AG09319 (cell line): ENCODE measurements around the gene FGF22.

ENCODE experiments used
- DNase-seq: peaks from one replicate; pipeline ENCODE4 v3.0.0-alpha.2; 2010; ENCODE audit warnings: low read depth; ENCODE audit errors: extremely low read depth
- TF ChIP-seq, protein P1 (sequence below): IDR thresholded peaks from 2 replicates; pipeline ENCODE4 v1.5.1; 2011; ENCODE audit warnings: low read depth, mild to moderate bottlenecking, inconsistent platforms, low read length, moderate library complexity

Gene FGF22

GRCh38 chr19:639253-640160 lies at the start of gene FGF22:
FGF22 (plus strand) TSS chr19:639879; CDS start chr19:639926, 47 bp downstream.
- peak; percentile 46 for DNase-seq
- TF ChIP-seq, protein P1, sequence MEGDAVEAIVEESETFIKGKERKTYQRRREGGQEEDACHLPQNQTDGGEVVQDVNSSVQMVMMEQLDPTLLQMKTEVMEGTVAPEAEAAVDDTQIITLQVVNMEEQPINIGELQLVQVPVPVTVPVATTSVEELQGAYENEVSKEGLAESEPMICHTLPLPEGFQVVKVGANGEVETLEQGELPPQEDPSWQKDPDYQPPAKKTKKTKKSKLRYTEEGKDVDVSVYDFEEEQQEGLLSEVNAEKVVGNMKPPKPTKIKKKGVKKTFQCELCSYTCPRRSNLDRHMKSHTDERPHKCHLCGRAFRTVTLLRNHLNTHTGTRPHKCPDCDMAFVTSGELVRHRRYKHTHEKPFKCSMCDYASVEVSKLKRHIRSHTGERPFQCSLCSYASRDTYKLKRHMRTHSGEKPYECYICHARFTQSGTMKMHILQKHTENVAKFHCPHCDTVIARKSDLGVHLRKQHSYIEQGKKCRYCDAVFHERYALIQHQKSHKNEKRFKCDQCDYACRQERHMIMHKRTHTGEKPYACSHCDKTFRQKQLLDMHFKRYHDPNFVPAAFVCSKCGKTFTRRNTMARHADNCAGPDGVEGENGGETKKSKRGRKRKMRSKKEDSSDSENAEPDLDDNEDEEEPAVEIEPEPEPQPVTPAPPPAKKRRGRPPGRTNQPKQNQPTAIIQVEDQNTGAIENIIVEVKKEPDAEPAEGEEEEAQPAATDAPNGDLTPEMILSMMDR = no peak

DNA sequence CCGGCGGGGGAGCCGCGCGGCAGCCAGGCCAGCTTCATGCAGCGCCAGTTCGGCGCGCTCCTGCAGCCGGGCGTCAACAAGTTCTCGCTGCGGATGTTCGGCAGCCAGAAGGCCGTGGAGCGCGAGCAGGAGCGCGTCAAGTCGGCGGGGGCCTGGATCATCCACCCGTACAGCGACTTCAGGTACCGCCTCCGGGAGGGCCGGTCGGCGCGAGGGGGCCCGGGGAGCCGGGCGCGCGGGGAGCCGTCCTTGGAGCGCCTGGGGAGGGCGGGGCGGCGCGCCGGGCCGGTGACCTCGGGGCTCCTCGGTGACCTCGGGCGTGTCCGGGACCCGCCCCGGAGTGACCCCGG lies 49.3 kb upstream of the FGF22 start:
- TF ChIP-seq, protein P1 = no peak
- DNase-seq = no peak

DNA sequence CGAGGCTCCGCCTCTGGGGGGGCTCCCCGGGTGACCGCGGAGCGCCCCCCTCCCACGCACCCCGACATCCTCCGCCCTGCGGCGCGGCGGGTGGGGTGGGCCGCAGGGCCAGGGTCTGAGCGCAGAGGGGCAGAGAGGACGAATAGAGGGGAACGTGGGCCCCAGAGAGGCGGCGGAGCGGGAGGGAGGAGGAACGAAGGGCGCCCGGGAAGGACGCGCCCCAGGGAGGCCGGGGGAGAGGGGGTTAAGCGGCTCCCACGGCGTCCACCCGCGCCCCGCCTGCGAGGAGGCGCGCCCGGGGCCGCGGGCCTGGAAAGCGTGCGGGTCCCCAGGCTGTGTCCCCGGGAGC lies 49.0 kb upstream of the FGF22 start:
- DNase-seq = no peak
- TF ChIP-seq, protein P1 = no peak

DNA sequence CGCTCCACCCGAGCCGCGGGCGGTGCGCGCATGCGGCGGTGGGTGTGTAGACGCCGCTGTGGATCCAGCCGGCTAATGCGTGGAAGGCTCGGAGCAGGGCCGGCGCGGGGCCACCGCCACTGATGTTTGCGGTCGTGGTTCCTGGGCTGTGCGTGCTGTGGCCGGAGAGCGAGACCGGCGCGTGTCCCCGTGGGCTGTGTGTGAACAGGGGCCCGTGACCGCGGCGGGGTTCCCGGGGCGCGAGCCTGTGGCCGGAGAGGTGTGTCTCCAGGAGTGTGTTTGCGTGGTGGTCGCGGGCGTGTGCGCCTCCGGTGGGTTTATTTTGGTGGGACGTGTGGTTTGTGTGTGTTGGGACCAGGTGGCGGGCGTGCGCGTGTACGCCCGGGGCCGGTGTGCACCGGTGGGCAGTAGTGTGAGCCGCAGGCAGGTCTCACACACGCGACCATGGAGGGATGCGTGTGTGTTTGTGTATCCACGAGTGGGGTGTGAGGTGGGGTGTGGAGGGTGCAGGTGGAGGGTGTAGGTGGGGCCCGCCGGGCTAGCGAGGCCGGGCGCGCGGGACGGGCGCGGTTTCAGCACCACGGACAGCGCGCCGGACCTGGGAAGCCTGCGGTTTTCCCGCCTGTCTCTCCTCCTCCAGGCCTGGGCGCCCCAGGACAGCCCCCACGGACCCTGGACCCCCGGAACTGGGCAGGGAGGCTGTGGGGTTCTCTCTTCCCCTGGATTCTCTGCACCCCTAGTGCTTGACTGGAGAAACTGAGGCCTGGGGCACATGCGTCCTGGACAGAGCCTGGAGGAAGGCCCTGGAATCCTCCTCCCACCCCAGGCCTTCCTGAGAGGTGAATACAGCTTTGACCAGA lies 48.4 kb upstream of the FGF22 start:
- no peak for DNase-seq
- TF ChIP-seq, protein P1 = no peak

GRCh38 chr19:592101-592500 lies 47.6 kb upstream of the FGF22 start:
- no peak for DNase-seq
- TF ChIP-seq, protein P1 = no peak

DNA sequence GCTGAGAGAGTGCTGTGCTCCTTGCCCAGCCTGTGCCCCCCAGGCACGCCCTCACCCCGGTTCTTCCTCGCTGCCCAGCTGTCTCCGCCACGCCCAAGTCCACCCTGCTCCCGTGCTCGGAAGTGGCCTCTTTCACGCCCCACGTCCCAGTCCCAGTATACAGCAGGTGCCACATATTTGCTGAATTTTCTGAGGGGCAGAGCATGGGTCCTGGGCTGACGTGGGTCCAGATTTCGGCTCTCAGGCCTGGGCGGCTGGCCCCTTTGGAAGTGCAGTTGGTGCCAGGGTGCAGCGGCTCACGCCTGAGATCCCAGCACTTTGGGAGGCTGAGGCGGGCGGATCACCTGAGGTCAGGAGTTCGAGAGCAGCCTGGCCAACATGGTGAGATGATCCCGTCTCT lies 46.6 kb upstream of the FGF22 start:
- TF ChIP-seq, protein P1 = no peak
- no peak for DNase-seq

- TF ChIP-seq, protein P1 = no peak
- no peak for DNase-seq
These were observed 46.2 kb upstream of the FGF22 start for GRCh38 chr19:593505-593904.
